Peyer's patch (tissue), 4 donors: ENCODE measurements around the gene ST8SIA1.

Experiments
- POLR2A ChIP-seq, 2 donors: fragments of 450-650 bp; IDR thresholded peaks; one replicate each; pipeline ENCODE4 v1.5.1; 2017; ENCODE audit warnings: antibody characterized with exemption in 2 of 2, mild to moderate bottlenecking in 2 of 2, moderate library complexity in 2 of 2
- TF ChIP-seq, protein P1 (sequence below), 6 experiments: fragments of 450-650 bp in 4 of 6; fragments of 200-600 bp in 2 of 6; sonication (generic) in 1 of 6; IDR thresholded peaks; one replicate each; pipeline ENCODE4 v1.5.1; 2017 to 2019; ENCODE audit warnings: antibody characterized with exemption in 6 of 6, mild to moderate bottlenecking in 3 of 6, moderate library complexity in 1 of 6

DNA sequence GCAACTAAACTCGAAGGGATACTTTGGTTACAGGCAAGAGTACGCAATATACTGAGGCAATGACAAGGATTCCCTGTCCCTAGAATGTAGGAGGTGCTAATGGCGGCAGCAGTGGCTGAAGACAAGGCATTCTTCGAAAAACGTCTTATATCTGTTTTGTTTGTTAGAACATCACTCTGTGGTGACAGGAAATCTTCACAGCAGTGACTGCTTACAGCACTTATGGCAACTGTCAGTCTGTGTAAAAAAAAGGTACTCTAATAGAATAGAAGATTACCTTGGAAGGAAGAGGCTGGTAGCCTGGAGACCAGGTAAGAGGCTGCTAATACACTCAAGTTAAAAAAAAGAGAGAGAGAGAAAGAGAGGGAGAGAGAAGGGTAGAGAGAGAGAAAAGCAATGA lies 131.7 kb downstream of the ST8SIA1 start:
- TF ChIP-seq, protein P1, sequence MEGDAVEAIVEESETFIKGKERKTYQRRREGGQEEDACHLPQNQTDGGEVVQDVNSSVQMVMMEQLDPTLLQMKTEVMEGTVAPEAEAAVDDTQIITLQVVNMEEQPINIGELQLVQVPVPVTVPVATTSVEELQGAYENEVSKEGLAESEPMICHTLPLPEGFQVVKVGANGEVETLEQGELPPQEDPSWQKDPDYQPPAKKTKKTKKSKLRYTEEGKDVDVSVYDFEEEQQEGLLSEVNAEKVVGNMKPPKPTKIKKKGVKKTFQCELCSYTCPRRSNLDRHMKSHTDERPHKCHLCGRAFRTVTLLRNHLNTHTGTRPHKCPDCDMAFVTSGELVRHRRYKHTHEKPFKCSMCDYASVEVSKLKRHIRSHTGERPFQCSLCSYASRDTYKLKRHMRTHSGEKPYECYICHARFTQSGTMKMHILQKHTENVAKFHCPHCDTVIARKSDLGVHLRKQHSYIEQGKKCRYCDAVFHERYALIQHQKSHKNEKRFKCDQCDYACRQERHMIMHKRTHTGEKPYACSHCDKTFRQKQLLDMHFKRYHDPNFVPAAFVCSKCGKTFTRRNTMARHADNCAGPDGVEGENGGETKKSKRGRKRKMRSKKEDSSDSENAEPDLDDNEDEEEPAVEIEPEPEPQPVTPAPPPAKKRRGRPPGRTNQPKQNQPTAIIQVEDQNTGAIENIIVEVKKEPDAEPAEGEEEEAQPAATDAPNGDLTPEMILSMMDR (IDR thresholded peaks at IDR 0.05) = no peak
- no peak for TF ChIP-seq POLR2A (IDR thresholded peaks at IDR 0.05)
